Measurements from ENCODE around the gene LCE3D.
A peak's percentile ranks its signal among the peaks of the same experiment; 100 is the strongest.
"Not testable (repeated sequence)": the region's sequence is repeated elsewhere in the genome, so short reads cannot be mapped to it uniquely, and the experiment has no call there.

Gene LCE3D

GRCh38 chr1:152580433-152580832 is at the start of gene LCE3D:
LCE3D (minus strand) TSS chr1:152580516; CDS start chr1:152579936, 580 bp downstream.
- no peak for DNase-seq

- DNase-seq: no peak
These were observed 46.4 kb upstream of the LCE3D start for GRCh38 chr1:152626744-152627143.

- peak; percentile 30 for DNase-seq
These were observed 43.0 kb upstream of the LCE3D start for GRCh38 chr1:152623203-152623844.

- no peak for DNase-seq
These were observed 42.5 kb upstream of the LCE3D start, which contains the start of gene LCE3A for GRCh38 chr1:152622803-152623202. LCE3A (minus strand) TSS chr1:152623103; CDS start chr1:152623103, 0 bp downstream.

- no peak for DNase-seq
These were observed 41.7 kb upstream of the LCE3D start for GRCh38 chr1:152621993-152622392.

GRCh38 chr1:152613511-152613910 is 33.2 kb upstream of the LCE3D start, which contains the start of gene LCE3B:
LCE3B (plus strand) TSS chr1:152613811; CDS start chr1:152613811, 0 bp downstream.
- no peak for DNase-seq

GRCh38 chr1:152599934-152600333 is 19.6 kb upstream of the LCE3D start, which contains the start of gene LCE3C:
LCE3C (plus strand) TSS chr1:152600234; CDS start chr1:152600732, 498 bp downstream.
- no peak for DNase-seq

GRCh38 chr1:152596986-152597385 is 16.7 kb upstream of the LCE3D start:
- DNase-seq: no peak

GRCh38 chr1:152585586-152585985 is 5.3 kb upstream of the LCE3D start:
- no peak for DNase-seq

- DNase-seq: no peak
These were observed 2.3 kb upstream of the LCE3D start for GRCh38 chr1:152582647-152583046.

GRCh38 chr1:152579526-152579925 is 790 bp downstream of the LCE3D start:
- not testable (repeated sequence) for DNase-seq

- no peak for DNase-seq
These were observed 3.1 kb downstream of the LCE3D start for GRCh38 chr1:152577168-152577567.

- no peak for DNase-seq
These were observed 13.6 kb downstream of the LCE3D start, which contains the start of gene LCE3E for GRCh38 chr1:152566681-152567080. LCE3E (minus strand) TSS chr1:152566780; CDS start chr1:152566208, 572 bp downstream.

- DNase-seq: no peak
These were observed 14.6 kb downstream of the LCE3D start for GRCh38 chr1:152565535-152566215.

GRCh38 chr1:152565115-152565514 is 15.2 kb downstream of the LCE3D start:
- DNase-seq: no peak

GRCh38 chr1:152548358-152548757 is 32.0 kb downstream of the LCE3D start:
- DNase-seq: not testable (repeated sequence)

- DNase-seq: no peak
These were observed 33.6 kb downstream of the LCE3D start for GRCh38 chr1:152546704-152547103.

GRCh38 chr1:152543820-152544219 is 36.5 kb downstream of the LCE3D start:
- peak; percentile 20 for DNase-seq

GRCh38 chr1:152539901-152540300 is 40.4 kb downstream of the LCE3D start:
- DNase-seq: no peak

GRCh38 chr1:152537496-152537895 is 42.8 kb downstream of the LCE3D start:
- no peak for DNase-seq

GRCh38 chr1:152535774-152536173 is 44.5 kb downstream of the LCE3D start:
- no peak for DNase-seq

GRCh38 chr1:152533327-152533938 is 46.9 kb downstream of the LCE3D start:
- peak; percentile 74 for DNase-seq

All from NCI-H82 (cell line).